NB4 (cell line): Measurements from ENCODE around the gene INPP5D.

Experiments used
- CTCF ChIP-seq: IDR thresholded peaks from one replicate; pipeline ENCODE4 v1.5.1; 2012; ENCODE audit warnings: low read depth, low read length
- POLR2A ChIP-seq: IDR thresholded peaks from 2 replicates; pipeline ENCODE4 v1.6.1; 2011; ENCODE audit warnings: mild to moderate bottlenecking; ENCODE audit not compliant: insufficient read length; ENCODE audit errors: extremely low read depth

GRCh38 chr2:233241803-233242202 is 181.7 kb downstream of the INPP5D start:
- TF ChIP-seq POLR2A = no peak
- no peak for TF ChIP-seq CTCF
